Neural progenitor cell (in vitro differentiated cells): Measurements from ENCODE around the gene SGCG. TPM values are rescaled to one million over a fixed set of nuclear protein-coding genes. Genes with fewer than 3 reads are reported as not detected.

Experiments used
- DNase-seq: peaks from one replicate; pipeline ENCODE4 v3.0.0-alpha.2; 2016; ENCODE audit warnings: low spot score
- H2AFZ ChIP-seq: fragments of 200-600 bp; sonication (generic); replicated peaks from 2 replicates; pipeline ENCODE4 v1.6.1; 2016; ENCODE audit warnings: antibody characterized with exemption
- H3F3A ChIP-seq: fragments of 200-600 bp; sonication (generic); 2 replicates; pipeline ENCODE4 v1.6.1; 2016; ENCODE audit warnings: antibody characterized with exemption, low read depth
- H3K27ac ChIP-seq: fragments of 200-600 bp; sonication (generic); 2 replicates; pipeline ENCODE4 v1.5.1; 2016; ENCODE audit warnings: mild to moderate bottlenecking
- H3K27me3 ChIP-seq: fragments of 200-600 bp; sonication (generic); 2 replicates; pipeline ENCODE4 v1.6.1; 2016; ENCODE audit warnings: mild to moderate bottlenecking, moderate library complexity
- H3K36me3 ChIP-seq: fragments of 200-600 bp; sonication (generic); 2 replicates; pipeline ENCODE4 v1.5.1; 2016
- H3K4me1 ChIP-seq: fragments of 200-600 bp; sonication (generic); 2 replicates; pipeline ENCODE4 v1.6.1; 2016; ENCODE audit warnings: mixed run types
- H3K4me2 ChIP-seq: fragments of 200-600 bp; sonication (generic); 2 replicates; pipeline ENCODE4 v1.6.1; 2016
- H3K4me3 ChIP-seq: fragments of 200-600 bp; sonication (generic); 2 replicates; pipeline ENCODE4 v1.5.1; 2016
- H3K79me2 ChIP-seq: fragments of 200-600 bp; sonication (generic); 2 replicates; pipeline ENCODE4 v1.6.1; 2016; ENCODE audit warnings: low read depth
- H3K9ac ChIP-seq: fragments of 200-600 bp; sonication (generic); 2 replicates; pipeline ENCODE4 v1.6.1; 2016
- H3K9me3 ChIP-seq: fragments of 200-600 bp; sonication (generic); 2 replicates; pipeline ENCODE4 v1.5.1; 2016; ENCODE audit warnings: low read depth
- H4K20me1 ChIP-seq: fragments of 200-600 bp; sonication (generic); 2 replicates; pipeline ENCODE4 v1.6.1; 2016; ENCODE audit warnings: low read depth
- H3K27ac Mint-ChIP-seq: 3 replicates; pipeline ENCODE4 v1.8.0; 2021; ENCODE audit warnings: mixed read lengths
- H3K27me3 Mint-ChIP-seq: 2 replicates; pipeline ENCODE4 v1.8.0; 2022; ENCODE audit warnings: low read depth, mild to moderate bottlenecking, inconsistent platforms, moderate library complexity, mixed read lengths; ENCODE audit not compliant: insufficient read depth
- H3K36me3 Mint-ChIP-seq: 3 replicates; pipeline ENCODE4 v1.8.0; 2021; ENCODE audit warnings: mixed read lengths
- H3K4me1 Mint-ChIP-seq: 3 replicates; pipeline ENCODE4 v1.8.0; 2021; ENCODE audit warnings: mixed read lengths
- H3K4me3 Mint-ChIP-seq: 3 replicates; pipeline ENCODE4 v1.8.0; 2021; ENCODE audit warnings: mild to moderate bottlenecking, moderate library complexity, mixed read lengths
- H3K9me3 Mint-ChIP-seq: 3 replicates; pipeline ENCODE4 v1.8.0; 2020; ENCODE audit warnings: mixed read lengths
- EZH2 ChIP-seq: fragments of 200-600 bp; sonication (generic); IDR thresholded peaks from 2 replicates; pipeline ENCODE4 v1.6.1; 2017; ENCODE audit warnings: antibody characterized with exemption, mild to moderate bottlenecking, moderate library complexity
- EZH2phosphoT487 ChIP-seq: fragments of 200-600 bp; sonication (generic); IDR thresholded peaks from 2 replicates; pipeline ENCODE4 v1.6.1; 2017; ENCODE audit warnings: antibody characterized with exemption
- total RNA-seq: library from RNA; depleted of rRNA; stranded (reverse); fragments of >200 nt; gene quantifications from 2 replicates; pipeline ENCODE4 v1.2.3, GENCODE V29; 2015; ENCODE audit warnings: low replicate concordance
- TF ChIP-seq, protein P1 (sequence below): fragments of 200-600 bp; sonication (generic); IDR thresholded peaks from 2 replicates; pipeline ENCODE4 v1.5.1; 2017; ENCODE audit warnings: antibody characterized with exemption, mild to moderate bottlenecking

SGCG gene
- total RNA-seq, 1 donor from 2014 or later: 0.19 TPM

- no peaks in the 10 kb centered on the region for H3K36me3 ChIP-seq
- H2AFZ ChIP-seq: no peak overlapping the region
- H3K79me2 ChIP-seq: no peaks in the 10 kb centered on the region
- H3K4me3 Mint-ChIP-seq: no peak overlapping the region
- H3K9me3 Mint-ChIP-seq: peaks cover 5% of the 10 kb centered on the region
- no peak overlapping the region for H3K27ac Mint-ChIP-seq
- no peaks in the 10 kb centered on the region for H3K4me1 Mint-ChIP-seq
- H3K27me3 ChIP-seq: no peaks in the 10 kb centered on the region
- H3K4me2 ChIP-seq: no peak overlapping the region
- H3K27me3 Mint-ChIP-seq: peaks cover 4% of the 10 kb centered on the region
- no peak for TF ChIP-seq EZH2phosphoT487
- TF ChIP-seq, protein P1, sequence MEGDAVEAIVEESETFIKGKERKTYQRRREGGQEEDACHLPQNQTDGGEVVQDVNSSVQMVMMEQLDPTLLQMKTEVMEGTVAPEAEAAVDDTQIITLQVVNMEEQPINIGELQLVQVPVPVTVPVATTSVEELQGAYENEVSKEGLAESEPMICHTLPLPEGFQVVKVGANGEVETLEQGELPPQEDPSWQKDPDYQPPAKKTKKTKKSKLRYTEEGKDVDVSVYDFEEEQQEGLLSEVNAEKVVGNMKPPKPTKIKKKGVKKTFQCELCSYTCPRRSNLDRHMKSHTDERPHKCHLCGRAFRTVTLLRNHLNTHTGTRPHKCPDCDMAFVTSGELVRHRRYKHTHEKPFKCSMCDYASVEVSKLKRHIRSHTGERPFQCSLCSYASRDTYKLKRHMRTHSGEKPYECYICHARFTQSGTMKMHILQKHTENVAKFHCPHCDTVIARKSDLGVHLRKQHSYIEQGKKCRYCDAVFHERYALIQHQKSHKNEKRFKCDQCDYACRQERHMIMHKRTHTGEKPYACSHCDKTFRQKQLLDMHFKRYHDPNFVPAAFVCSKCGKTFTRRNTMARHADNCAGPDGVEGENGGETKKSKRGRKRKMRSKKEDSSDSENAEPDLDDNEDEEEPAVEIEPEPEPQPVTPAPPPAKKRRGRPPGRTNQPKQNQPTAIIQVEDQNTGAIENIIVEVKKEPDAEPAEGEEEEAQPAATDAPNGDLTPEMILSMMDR: no peak
- no peak for TF ChIP-seq EZH2
- H3K36me3 Mint-ChIP-seq: no peaks in the 10 kb centered on the region
- H3F3A ChIP-seq: no peaks in the 10 kb centered on the region
- H3K9ac ChIP-seq: no peak overlapping the region
- DNase-seq: no peak
- no peak overlapping the region for H3K4me3 ChIP-seq
- no peaks in the 10 kb centered on the region for H3K9me3 ChIP-seq
- no peaks in the 10 kb centered on the region for H3K4me1 ChIP-seq
- no peaks in the 10 kb centered on the region for H4K20me1 ChIP-seq
- H3K27ac ChIP-seq: no peak overlapping the region
Measured at GRCh38 chr13:23146811-23147625, 33.8 kb upstream of the SGCG start.

- H3K4me1 Mint-ChIP-seq: no peaks in the 10 kb centered on the region
- H3K27me3 ChIP-seq: no peaks in the 10 kb centered on the region
- H3K36me3 ChIP-seq: no peaks in the 10 kb centered on the region
- H4K20me1 ChIP-seq: no peaks in the 10 kb centered on the region
- H2AFZ ChIP-seq: no peak overlapping the region
- no peaks in the 10 kb centered on the region for H3K4me1 ChIP-seq
- H3F3A ChIP-seq: no peaks in the 10 kb centered on the region
- no peaks in the 10 kb centered on the region for H3K9me3 ChIP-seq
- no peak overlapping the region for H3K4me3 Mint-ChIP-seq
- H3K9me3 Mint-ChIP-seq: peaks cover under 1% of the 10 kb centered on the region
- H3K36me3 Mint-ChIP-seq: no peaks in the 10 kb centered on the region
- H3K4me2 ChIP-seq: no peak overlapping the region
- no peak overlapping the region for H3K27ac ChIP-seq
- no peak for DNase-seq
- H3K79me2 ChIP-seq: no peaks in the 10 kb centered on the region
- H3K9ac ChIP-seq: no peak overlapping the region
- H3K4me3 ChIP-seq: no peak overlapping the region
- no peak overlapping the region for H3K27ac Mint-ChIP-seq
- H3K27me3 Mint-ChIP-seq: peaks cover 4% of the 10 kb centered on the region
- TF ChIP-seq EZH2: no peak
- TF ChIP-seq, protein P1: no peak
- TF ChIP-seq EZH2phosphoT487: no peak
Measured at GRCh38 chr13:23147827-23148226, 33.0 kb upstream of the SGCG start.

GRCh38 chr13:23157781-23158180 lies 23.0 kb upstream of the SGCG start:
- H3K4me3 ChIP-seq: no peak overlapping the region
- no peak overlapping the region for H3K4me3 Mint-ChIP-seq
- H3K27me3 ChIP-seq: peaks cover 34% of the 10 kb centered on the region
- no peaks in the 10 kb centered on the region for H4K20me1 ChIP-seq
- H3K4me1 ChIP-seq: no peaks in the 10 kb centered on the region
- no peak overlapping the region for H3K4me2 ChIP-seq
- H3K9me3 Mint-ChIP-seq: peaks cover 11% of the 10 kb centered on the region
- H3K4me1 Mint-ChIP-seq: peaks cover 7% of the 10 kb centered on the region
- H2AFZ ChIP-seq: no peak overlapping the region
- H3K9me3 ChIP-seq: no peaks in the 10 kb centered on the region
- DNase-seq: no peak
- TF ChIP-seq, protein P1: no peak
- no peaks in the 10 kb centered on the region for H3K36me3 Mint-ChIP-seq
- no peak overlapping the region for H3K9ac ChIP-seq
- peaks cover 22% of the 10 kb centered on the region for H3K27me3 Mint-ChIP-seq
- H3F3A ChIP-seq: no peaks in the 10 kb centered on the region
- no peaks in the 10 kb centered on the region for H3K36me3 ChIP-seq
- no peak overlapping the region for H3K27ac Mint-ChIP-seq
- no peaks in the 10 kb centered on the region for H3K79me2 ChIP-seq
- H3K27ac ChIP-seq: no peak overlapping the region
